Loucy (cell line): ENCODE data around the gene STRN.

Experiments used
- H2AFZ ChIP-seq: fragments of 200-600 bp; sonication (generic); 2 replicates; pipeline ENCODE4 v1.6.0; 2016; ENCODE audit warnings: antibody characterized with exemption, mild to moderate bottlenecking, low read length, moderate library complexity
- H3F3A ChIP-seq: fragments of 200-600 bp; 2 replicates; pipeline ENCODE4 v1.6.0; 2016; ENCODE audit warnings: antibody characterized with exemption, low read depth, mild to moderate bottlenecking
- H3K27me3 ChIP-seq: fragments of 200-600 bp; sonication (generic); 2 replicates; pipeline ENCODE4 v1.6.1; 2014; ENCODE audit warnings: low read length, mild to moderate bottlenecking; ENCODE audit not compliant: insufficient read depth, poor library complexity, severe bottlenecking
- H3K36me3 ChIP-seq: fragments of 200-600 bp; sonication (generic); 2 replicates; pipeline ENCODE4 v1.6.1; 2016; ENCODE audit warnings: low read length; ENCODE audit not compliant: insufficient read depth
- H3K4me1 ChIP-seq: fragments of 200-600 bp; sonication (generic); 2 replicates; pipeline ENCODE4 v1.5.1; 2014; ENCODE audit warnings: low read length, mild to moderate bottlenecking; ENCODE audit not compliant: insufficient read depth, poor library complexity, severe bottlenecking
- H3K4me2 ChIP-seq: fragments of 200-600 bp; sonication (generic); 2 replicates; pipeline ENCODE4 v1.6.0; 2014; ENCODE audit warnings: antibody characterized with exemption, low read length, low read depth, mild to moderate bottlenecking; ENCODE audit not compliant: poor library complexity, severe bottlenecking
- H3K4me3 ChIP-seq: fragments of 200-600 bp; sonication (generic); 2 replicates; pipeline ENCODE4 v1.5.1; 2014; ENCODE audit warnings: low read length, mild to moderate bottlenecking, mixed read lengths; ENCODE audit not compliant: poor library complexity, severe bottlenecking
- H3K79me2 ChIP-seq: fragments of 200-600 bp; sonication (generic); 2 replicates; pipeline ENCODE4 v1.6.1; 2014; ENCODE audit warnings: low read length; ENCODE audit not compliant: insufficient read depth
- H3K9ac ChIP-seq: fragments of 200-600 bp; sonication (generic); 2 replicates; pipeline ENCODE4 v1.6.0; 2014; ENCODE audit warnings: mild to moderate bottlenecking, low read depth, low read length, moderate library complexity; ENCODE audit not compliant: poor library complexity, severe bottlenecking
- H3K9me2 ChIP-seq: fragments of 200-600 bp; sonication (generic); replicated peaks from 2 replicates; pipeline ENCODE4 v1.6.1; 2016; ENCODE audit warnings: low read depth, low read length, mixed read lengths
- H3K9me3 ChIP-seq: fragments of 200-600 bp; sonication (generic); 2 replicates; pipeline ENCODE4 v1.6.1; 2014; ENCODE audit warnings: mild to moderate bottlenecking, antibody characterized with exemption, low read length, low read depth; ENCODE audit not compliant: insufficient read depth
- H4K20me1 ChIP-seq: fragments of 200-600 bp; sonication (generic); 2 replicates; pipeline ENCODE4 v1.6.0; 2014; ENCODE audit warnings: antibody characterized with exemption, low read length, mild to moderate bottlenecking; ENCODE audit not compliant: insufficient read depth, poor library complexity, severe bottlenecking
- CTCF ChIP-seq: fragments of 200-600 bp; sonication (generic); conservative IDR thresholded peaks from 2 replicates; pipeline ENCODE4 v1.5.1; 2014; ENCODE audit warnings: mild to moderate bottlenecking, antibody characterized with exemption, low read length
- EZH2phosphoT487 ChIP-seq: fragments of 200-600 bp; IDR thresholded peaks from 2 replicates; pipeline ENCODE4 v1.6.1; 2018; ENCODE audit warnings: antibody characterized with exemption, mild to moderate bottlenecking, moderate library complexity, borderline replicate concordance

STRN gene

GRCh38 chr2:36915627-36916026 lies 50.7 kb downstream of the STRN start:
- Histone ChIP-seq H3K79me2 (0 out of 2 replicates have a peak, but pooled peaks cover 4% of the 10 kb centered on the region), H2AFZ (no peak overlapping the region), H4K20me1 (peaks cover 7% of the 10 kb centered on the region), H3K4me3 (no peak overlapping the region), H3K4me1 (no peaks in the 10 kb centered on the region), H3K9me2 (no peaks in the 10 kb centered on the region), H3K36me3 (peaks cover 36% of the 10 kb centered on the region; the same call in 1 of the 2 replicates), H3K9me3 (no peaks in the 10 kb centered on the region), H3F3A (no peaks in the 10 kb centered on the region), H3K4me2 (no peak overlapping the region), H3K9ac (no peak overlapping the region), H3K27me3 (no peaks in the 10 kb centered on the region)
- no peak for TF ChIP-seq CTCF
- TF ChIP-seq EZH2phosphoT487: no peak

GRCh38 chr2:36912695-36913094 lies 53.6 kb downstream of the STRN start:
- no peaks in the 10 kb centered on the region for H3F3A ChIP-seq
- no peak for TF ChIP-seq EZH2phosphoT487
- no peak for TF ChIP-seq CTCF
- no peak overlapping the region for H3K4me3 ChIP-seq
- no peaks in the 10 kb centered on the region for H3K79me2 ChIP-seq
- no peak overlapping the region for H3K4me2 ChIP-seq
- H3K9me3 ChIP-seq: no peaks in the 10 kb centered on the region
- no peaks in the 10 kb centered on the region for H3K9me2 ChIP-seq
- no peaks in the 10 kb centered on the region for H3K4me1 ChIP-seq
- H3K9ac ChIP-seq: no peak overlapping the region
- peaks cover 36% of the 10 kb centered on the region; the same call in 1 of the 2 replicates for H3K36me3 ChIP-seq
- H3K27me3 ChIP-seq: no peaks in the 10 kb centered on the region
- H4K20me1 ChIP-seq: no peaks in the 10 kb centered on the region
- no peak overlapping the region for H2AFZ ChIP-seq

DNA sequence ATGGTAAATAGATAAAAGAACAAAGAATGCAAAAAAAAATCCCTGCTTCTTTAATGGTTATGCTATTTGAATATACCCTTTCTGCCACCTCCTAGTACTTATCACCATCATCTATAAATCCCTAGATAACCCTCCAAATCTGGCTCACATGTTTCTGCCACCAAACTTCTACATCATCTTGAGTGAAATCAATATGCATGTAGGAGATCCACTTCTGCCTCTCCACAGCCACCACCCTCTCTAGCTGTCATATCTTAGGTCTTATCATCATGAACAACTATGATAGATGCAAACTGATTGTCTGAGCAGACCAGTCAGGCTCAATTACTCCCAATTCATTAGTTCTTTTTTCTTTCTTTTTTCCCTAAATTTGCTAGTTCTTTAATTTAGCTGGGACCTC lies 55.3 kb downstream of the STRN start:
- H3K4me1 ChIP-seq: no peaks in the 10 kb centered on the region
- no peaks in the 10 kb centered on the region for H3F3A ChIP-seq
- no peaks in the 10 kb centered on the region for H3K27me3 ChIP-seq
- no peak overlapping the region for H3K4me2 ChIP-seq
- no peak overlapping the region for H2AFZ ChIP-seq
- no peaks in the 10 kb centered on the region for H4K20me1 ChIP-seq
- H3K4me3 ChIP-seq: no peak overlapping the region
- peaks cover 34% of the 10 kb centered on the region; the same call in 1 of the 2 replicates for H3K36me3 ChIP-seq
- no peaks in the 10 kb centered on the region for H3K79me2 ChIP-seq
- no peaks in the 10 kb centered on the region for H3K9me3 ChIP-seq
- no peaks in the 10 kb centered on the region for H3K9me2 ChIP-seq
- no peak for TF ChIP-seq EZH2phosphoT487
- no peak for TF ChIP-seq CTCF
- H3K9ac ChIP-seq: no peak overlapping the region
